ENCODE measurements around the gene NPAS2. TPM values are rescaled to one million over a fixed set of nuclear protein-coding genes. Genes with fewer than 3 reads are reported as not detected.

The NPAS2 gene
- total and polyA plus RNA-seq, 2 donors (not counting 3 experiments of a cell fraction or from before 2014, with no cell fraction given) = 29.0 to 53.9 TPM

DNA sequence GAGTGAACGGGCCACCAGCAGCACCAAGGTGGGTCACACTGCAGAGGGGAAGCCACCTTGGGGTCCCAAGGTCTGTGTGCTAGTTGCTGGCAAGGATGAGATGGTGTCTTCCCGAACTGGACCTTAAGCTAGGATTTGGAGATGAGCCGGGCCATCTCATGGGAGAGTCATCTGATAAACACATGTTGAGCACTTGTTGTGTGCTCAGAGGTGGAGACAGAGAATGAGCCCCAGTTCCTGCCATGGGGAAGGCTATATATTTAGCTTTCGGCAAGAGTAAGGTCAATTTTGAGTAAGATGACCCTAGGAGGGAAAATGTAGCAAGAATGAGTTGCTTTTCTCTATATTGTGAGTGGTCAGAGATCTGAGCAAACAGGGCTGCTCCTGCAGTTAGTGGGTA is 140.7 kb downstream of the NPAS2 start:
- H3K4me3 ChIP-seq (replicated peaks in 1 of 3; ENCODE audit: insufficient read depth in 1 of 3, low read depth in 1 of 3, low read length in 3 of 3) = no peak overlapping the region
- no peaks in the 10 kb centered on the region for H3K79me2 ChIP-seq (ENCODE audit: control insufficient read depth, insufficient read depth, low read length)
- CTCF ChIA-PET = interaction anchor here (0.9 to 1.5 kb wide), 3 partner anchors 230 to 354 kb away, joined by 3 to 4 read pairs (median 4); no protein-coding TSS in a partner anchor
- POLR2A ChIA-PET = no interaction called here
- H3K4me2 ChIP-seq (ENCODE audit: insufficient read depth, low read length) = no peak overlapping the region
- H3K9me1 ChIP-seq (replicated peaks; ENCODE audit: control insufficient read depth, extremely low read depth, insufficient read depth, low read length) = no peaks in the 10 kb centered on the region
- no peak overlapping the region for H3K9ac ChIP-seq (replicated peaks; ENCODE audit: extremely low read depth, insufficient read depth, low read length)
- no TSS peak for BruUV-seq (replicated peaks)
- peaks cover 0 to 8% of the 10 kb centered on the region in 2 experiments for H3K36me3 ChIP-seq (ENCODE audit: control insufficient read depth in 2 of 2, extremely low read depth in 1 of 2, insufficient read depth in 2 of 2, low read length in 2 of 2)
- H3K27me3 ChIP-seq (ENCODE audit: control insufficient read depth in 2 of 2, insufficient read depth in 2 of 2, low read length in 2 of 2) = no peaks in the 10 kb centered on the region
- FAIRE-seq (no peak), DNase-seq (ENCODE audit: low read depth, low spot score) (no peak)
- intact Hi-C loops (cut with micrococcal nuclease) = no loop called here
- H2AFZ ChIP-seq (ENCODE audit: low read depth, low read length) = no peak overlapping the region
- H4K20me1 ChIP-seq (replicated peaks; ENCODE audit: control insufficient read depth, extremely low read depth, insufficient read depth, low read length) = no peaks in the 10 kb centered on the region
- H3K4me1 ChIP-seq (ENCODE audit: control insufficient read depth, extremely low read depth, insufficient read depth, low read length) = peaks cover 15% of the 10 kb centered on the region
- dilution Hi-C loops (cut with MboI; ENCODE audit: extremely low pct_ligation_motif_present, low sequenced_read_pairs) = no loop called here
- H3K27ac ChIP-seq (ENCODE audit: insufficient read depth, low read depth, low read length) = no peak overlapping the region
- H3K9me3 ChIP-seq (replicated peaks; ENCODE audit: control insufficient read depth, insufficient read depth, low read length) = no peaks in the 10 kb centered on the region
- TF ChIP-seq GATA2 (IDR thresholded peaks at IDR 0.05; ENCODE audit: insufficient read depth, insufficient read length, low read depth, low read length) (no peak), POLR2A (IDR thresholded peaks at IDR 0.05; ENCODE audit: low read depth, low read length) (no peak), FOS (IDR thresholded peaks at IDR 0.05; ENCODE audit: borderline replicate concordance, insufficient read depth, low read length) (no peak), MYC (IDR thresholded peaks at IDR 0.05; ENCODE audit: low read depth, low read length) (no peak), EZH2 (IDR thresholded peaks at IDR 0.05; ENCODE audit: borderline replicate concordance, low read depth, low read length, severe bottlenecking) (no peak), POLR2AphosphoS5 (IDR thresholded peaks at IDR 0.05; ENCODE audit: insufficient read depth, low read depth, low read length) (no peak)
- TF ChIP-seq, protein P1, sequence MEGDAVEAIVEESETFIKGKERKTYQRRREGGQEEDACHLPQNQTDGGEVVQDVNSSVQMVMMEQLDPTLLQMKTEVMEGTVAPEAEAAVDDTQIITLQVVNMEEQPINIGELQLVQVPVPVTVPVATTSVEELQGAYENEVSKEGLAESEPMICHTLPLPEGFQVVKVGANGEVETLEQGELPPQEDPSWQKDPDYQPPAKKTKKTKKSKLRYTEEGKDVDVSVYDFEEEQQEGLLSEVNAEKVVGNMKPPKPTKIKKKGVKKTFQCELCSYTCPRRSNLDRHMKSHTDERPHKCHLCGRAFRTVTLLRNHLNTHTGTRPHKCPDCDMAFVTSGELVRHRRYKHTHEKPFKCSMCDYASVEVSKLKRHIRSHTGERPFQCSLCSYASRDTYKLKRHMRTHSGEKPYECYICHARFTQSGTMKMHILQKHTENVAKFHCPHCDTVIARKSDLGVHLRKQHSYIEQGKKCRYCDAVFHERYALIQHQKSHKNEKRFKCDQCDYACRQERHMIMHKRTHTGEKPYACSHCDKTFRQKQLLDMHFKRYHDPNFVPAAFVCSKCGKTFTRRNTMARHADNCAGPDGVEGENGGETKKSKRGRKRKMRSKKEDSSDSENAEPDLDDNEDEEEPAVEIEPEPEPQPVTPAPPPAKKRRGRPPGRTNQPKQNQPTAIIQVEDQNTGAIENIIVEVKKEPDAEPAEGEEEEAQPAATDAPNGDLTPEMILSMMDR (IDR thresholded peaks at IDR 0.05; ENCODE audit: extremely low read depth in 1 of 2, insufficient read depth in 1 of 2, low read depth in 1 of 2, low read length in 2 of 2) = no peak
- TF ChIP-seq, protein P2, sequence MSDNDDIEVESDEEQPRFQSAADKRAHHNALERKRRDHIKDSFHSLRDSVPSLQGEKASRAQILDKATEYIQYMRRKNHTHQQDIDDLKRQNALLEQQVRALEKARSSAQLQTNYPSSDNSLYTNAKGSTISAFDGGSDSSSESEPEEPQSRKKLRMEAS (IDR thresholded peaks at IDR 0.05; ENCODE audit: insufficient read depth, insufficient read length) = no peak
